Daoy (cell line): ENCODE results near the gene GH1. TPM values are rescaled to one million over a fixed set of nuclear protein-coding genes. Genes with fewer than 3 reads are reported as not detected.
"Not testable (repeated sequence)": the region's sequence is repeated elsewhere in the genome, so short reads cannot be mapped to it uniquely, and the experiment has no call there.

Experiments
- DNase-seq: peaks from one replicate; pipeline ENCODE4 v3.0.0-alpha.2; 2015; ENCODE audit warnings: low read depth
- total RNA-seq: library from RNA; depleted of rRNA; stranded (reverse); fragments of >200 nt; shearing (Covaris generic); gene quantifications from 2 replicates; pipeline ENCODE4 v1.2.3, GENCODE V29; 2014

The GH1 gene
- total RNA-seq, 1 experiment from 2014 or later = not detected

- DNase-seq = not testable (repeated sequence)
Measured at GRCh38 chr17:63896524-63897354, 21.9 kb downstream of the GH1 start, which contains the start of gene CSH1. Gene CSH1, minus strand, starts transcription at chr17:63896574. Its CDS starts 63 bp downstream, at chr17:63896511.

- not testable (repeated sequence) for DNase-seq
Measured at GRCh38 chr17:63894821-63895220, 23.8 kb downstream of the GH1 start.

- DNase-seq = not testable (repeated sequence)
Measured at GRCh38 chr17:63894021-63894420, 24.6 kb downstream of the GH1 start.

GRCh38 chr17:63892316-63893037, 26.2 kb downstream of the GH1 start:
- not testable (repeated sequence) for DNase-seq

GRCh38 chr17:63889026-63889848, 29.4 kb downstream of the GH1 start:
- DNase-seq = peak; percentile 41

- not testable (repeated sequence) for DNase-seq
Measured at GRCh38 chr17:63885119-63885518, 33.5 kb downstream of the GH1 start.

- not testable (repeated sequence) for DNase-seq
Measured at GRCh38 chr17:63882626-63883126, 36.0 kb downstream of the GH1 start.

- peak; percentile 59 for DNase-seq
Measured at GRCh38 chr17:63881935-63882601, 36.6 kb downstream of the GH1 start, which contains the start of gene GH2. Gene GH2, minus strand, starts transcription at chr17:63881944. Its CDS starts 143 bp downstream, at chr17:63881801.

GRCh38 chr17:63881337-63881736, 37.3 kb downstream of the GH1 start:
- DNase-seq = not testable (repeated sequence)

GRCh38 chr17:63880706-63881105, 37.9 kb downstream of the GH1 start:
- no peak for DNase-seq

- DNase-seq = not testable (repeated sequence)
Measured at GRCh38 chr17:63878413-63878812, 40.2 kb downstream of the GH1 start.

- not testable (repeated sequence) for DNase-seq
Measured at GRCh38 chr17:63874693-63875092, 43.9 kb downstream of the GH1 start.

GRCh38 chr17:63874061-63874626, 44.5 kb downstream of the GH1 start:
- not testable (repeated sequence) for DNase-seq

- DNase-seq = not testable (repeated sequence)
Measured at GRCh38 chr17:63873577-63873976, 45.1 kb downstream of the GH1 start, which contains the start of gene CSH2. Gene CSH2, minus strand, starts transcription at chr17:63873677. Its CDS starts 63 bp downstream, at chr17:63873614.

GRCh38 chr17:63871646-63872365, 46.8 kb downstream of the GH1 start:
- DNase-seq = not testable (repeated sequence)

- not testable (repeated sequence) for DNase-seq
Measured at GRCh38 chr17:63870292-63870665, 48.4 kb downstream of the GH1 start.

- not testable (repeated sequence) for DNase-seq
Measured at GRCh38 chr17:63869491-63870291, 48.9 kb downstream of the GH1 start.
